ENCODE results near the gene FAM222A. TPM values are rescaled to one million over a fixed set of nuclear protein-coding genes. Genes with fewer than 3 reads are reported as not detected.
A peak's percentile ranks its signal among the peaks of the same experiment; 100 is the strongest.

Gene FAM222A
- total RNA-seq, 1 donor from 2014 or later, result 0.58 TPM

- no peak for DNase-seq (ENCODE audit: low read depth)
- no peak for TF ChIP-seq CTCF (IDR thresholded peaks at IDR 0.05; ENCODE audit: insufficient read depth, low read length, poor library complexity, severe bottlenecking)
- peaks cover 8% of the 10 kb centered on the region for H3K27me3 ChIP-seq (ENCODE audit: control insufficient read depth, insufficient read depth, low read length)
- no peaks in the 10 kb centered on the region for H3K36me3 ChIP-seq (ENCODE audit: control insufficient read depth, insufficient read depth, low read length)
- H3K4me3 ChIP-seq (ENCODE audit: low read depth, low read length), result no peak overlapping the region
Measured at GRCh38 chr12:109762673-109763191, 49.1 kb downstream of the FAM222A start.

GRCh38 chr12:109763201-109763841 is 49.7 kb downstream of the FAM222A start:
- no peak overlapping the region for H3K4me3 ChIP-seq (ENCODE audit: low read depth, low read length)
- TF ChIP-seq CTCF (IDR thresholded peaks at IDR 0.05; ENCODE audit: insufficient read depth, low read length, poor library complexity, severe bottlenecking), result no peak
- no peaks in the 10 kb centered on the region for H3K36me3 ChIP-seq (ENCODE audit: control insufficient read depth, insufficient read depth, low read length)
- DNase-seq (ENCODE audit: low read depth), result peak; percentile 38
- peaks cover 4% of the 10 kb centered on the region for H3K27me3 ChIP-seq (ENCODE audit: control insufficient read depth, insufficient read depth, low read length)

GRCh38 chr12:109764123-109764522 is 50.5 kb downstream of the FAM222A start:
- no peaks in the 10 kb centered on the region for H3K36me3 ChIP-seq (ENCODE audit: control insufficient read depth, insufficient read depth, low read length)
- no peak for DNase-seq (ENCODE audit: low read depth)
- H3K27me3 ChIP-seq (ENCODE audit: control insufficient read depth, insufficient read depth, low read length), result peaks cover 4% of the 10 kb centered on the region
- peak; percentile 7 for TF ChIP-seq CTCF (IDR thresholded peaks at IDR 0.05; ENCODE audit: insufficient read depth, low read length, poor library complexity, severe bottlenecking)
- no peak overlapping the region for H3K4me3 ChIP-seq (ENCODE audit: low read depth, low read length)

- no peaks in the 10 kb centered on the region for H3K36me3 ChIP-seq (ENCODE audit: control insufficient read depth, insufficient read depth, low read length)
- TF ChIP-seq CTCF (IDR thresholded peaks at IDR 0.05; ENCODE audit: insufficient read depth, low read length, poor library complexity, severe bottlenecking), result no peak
- peaks cover 4% of the 10 kb centered on the region for H3K27me3 ChIP-seq (ENCODE audit: control insufficient read depth, insufficient read depth, low read length)
- H3K4me3 ChIP-seq (ENCODE audit: low read depth, low read length), result no peak overlapping the region
- DNase-seq (ENCODE audit: low read depth), result no peak
Measured at GRCh38 chr12:109764776-109765445, 51.3 kb downstream of the FAM222A start.

GRCh38 chr12:109765446-109765810 is 51.8 kb downstream of the FAM222A start:
- peaks cover 4% of the 10 kb centered on the region for H3K27me3 ChIP-seq (ENCODE audit: control insufficient read depth, insufficient read depth, low read length)
- no peak for TF ChIP-seq CTCF (IDR thresholded peaks at IDR 0.05; ENCODE audit: insufficient read depth, low read length, poor library complexity, severe bottlenecking)

More at GRCh38 chr12:109765446-109765810, 51.8 kb downstream of the FAM222A start:
- no peak for DNase-seq (ENCODE audit: low read depth)
- Histone ChIP-seq H3K36me3 (ENCODE audit: control insufficient read depth, insufficient read depth, low read length) (no peaks in the 10 kb centered on the region), H3K4me3 (ENCODE audit: low read depth, low read length) (no peak overlapping the region)
